Nephron progenitor cell (in vitro differentiated cells): ENCODE results near the gene NCOA6.
"Not testable (repeated sequence)": the region's sequence is repeated elsewhere in the genome, so short reads cannot be mapped to it uniquely, and the experiment has no call there.

Source experiments
- DNase-seq: peaks from one replicate; pipeline ENCODE4 v3.0.0; 2021
- H3K27ac Mint-ChIP-seq: 2 replicates; pipeline ENCODE4 v1.8.0; 2021; ENCODE audit warnings: mild to moderate bottlenecking, moderate library complexity, mixed read lengths
- H3K27me3 Mint-ChIP-seq: 2 replicates; pipeline ENCODE4 v1.8.0; 2021; ENCODE audit warnings: mild to moderate bottlenecking, low read depth, mixed read lengths; ENCODE audit not compliant: poor library complexity
- H3K36me3 Mint-ChIP-seq: 2 replicates; pipeline ENCODE4 v1.8.0; 2021; ENCODE audit warnings: low read depth, mixed read lengths
- H3K4me1 Mint-ChIP-seq: 2 replicates; pipeline ENCODE4 v1.8.0; 2021; ENCODE audit warnings: mixed read lengths
- H3K4me3 Mint-ChIP-seq: 2 replicates; pipeline ENCODE4 v1.8.0; 2021; ENCODE audit warnings: mild to moderate bottlenecking, moderate library complexity, mixed read lengths
- H3K9me3 Mint-ChIP-seq: 2 replicates; pipeline ENCODE4 v1.8.0; 2021; ENCODE audit warnings: mild to moderate bottlenecking, moderate library complexity, mixed read lengths
- TF ChIP-seq, protein P1 (sequence below): fragments of 200-600 bp; sonication (generic); IDR thresholded peaks from 2 replicates; pipeline ENCODE4 v1.5.0; 2021; ENCODE audit warnings: antibody characterized with exemption

NCOA6 gene

DNA sequence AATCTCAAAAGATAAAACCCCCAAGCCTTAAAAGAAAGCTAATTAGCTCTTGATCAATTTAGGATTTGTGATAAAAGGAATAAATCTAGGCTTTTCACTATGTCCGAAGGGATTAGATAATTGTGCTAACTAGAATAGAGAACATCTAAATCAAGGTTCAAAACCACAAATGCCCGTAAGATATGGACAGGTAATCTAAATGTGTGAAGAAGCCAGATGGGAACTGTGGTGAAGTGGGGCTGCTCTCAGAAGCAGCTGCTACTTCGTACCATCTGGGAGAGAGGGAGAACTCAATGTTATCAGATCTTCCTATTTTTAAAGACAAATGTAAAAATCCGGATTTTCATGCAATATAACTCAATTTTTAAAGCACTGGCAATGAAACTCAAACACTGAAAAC lies 44.2 kb downstream of the NCOA6 start:
- Mint-ChIP-seq H3K4me1 (no peaks in the 10 kb centered on the region), H3K27ac (no peak overlapping the region), H3K9me3 (no peaks in the 10 kb centered on the region), H3K27me3 (no peaks in the 10 kb centered on the region), H3K4me3 (no peak overlapping the region), H3K36me3 (peaks cover 25% of the 10 kb centered on the region)
- DNase-seq: no peak
- TF ChIP-seq, protein P1, sequence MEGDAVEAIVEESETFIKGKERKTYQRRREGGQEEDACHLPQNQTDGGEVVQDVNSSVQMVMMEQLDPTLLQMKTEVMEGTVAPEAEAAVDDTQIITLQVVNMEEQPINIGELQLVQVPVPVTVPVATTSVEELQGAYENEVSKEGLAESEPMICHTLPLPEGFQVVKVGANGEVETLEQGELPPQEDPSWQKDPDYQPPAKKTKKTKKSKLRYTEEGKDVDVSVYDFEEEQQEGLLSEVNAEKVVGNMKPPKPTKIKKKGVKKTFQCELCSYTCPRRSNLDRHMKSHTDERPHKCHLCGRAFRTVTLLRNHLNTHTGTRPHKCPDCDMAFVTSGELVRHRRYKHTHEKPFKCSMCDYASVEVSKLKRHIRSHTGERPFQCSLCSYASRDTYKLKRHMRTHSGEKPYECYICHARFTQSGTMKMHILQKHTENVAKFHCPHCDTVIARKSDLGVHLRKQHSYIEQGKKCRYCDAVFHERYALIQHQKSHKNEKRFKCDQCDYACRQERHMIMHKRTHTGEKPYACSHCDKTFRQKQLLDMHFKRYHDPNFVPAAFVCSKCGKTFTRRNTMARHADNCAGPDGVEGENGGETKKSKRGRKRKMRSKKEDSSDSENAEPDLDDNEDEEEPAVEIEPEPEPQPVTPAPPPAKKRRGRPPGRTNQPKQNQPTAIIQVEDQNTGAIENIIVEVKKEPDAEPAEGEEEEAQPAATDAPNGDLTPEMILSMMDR: no peak

DNA sequence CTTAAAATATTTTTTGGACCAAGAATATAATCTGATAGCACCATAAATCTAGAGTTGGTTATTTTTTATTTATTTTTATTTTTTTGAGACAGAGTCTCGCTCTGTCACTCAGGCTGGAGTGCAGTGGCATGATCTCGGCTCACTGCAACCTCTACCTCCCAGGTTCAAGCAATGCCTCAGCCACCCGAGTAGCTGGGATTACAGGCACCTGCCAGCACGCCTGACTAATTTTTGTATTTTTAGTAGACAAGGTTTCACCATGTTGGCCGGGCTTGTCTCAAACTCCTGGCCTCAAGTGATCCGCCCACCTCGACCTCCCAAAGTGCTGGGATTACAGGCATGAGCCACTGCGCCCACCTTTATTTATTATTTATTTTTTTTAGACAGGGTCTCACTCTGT lies 45.2 kb downstream of the NCOA6 start:
- not testable (repeated sequence) for H3K27ac Mint-ChIP-seq, H3K4me1 Mint-ChIP-seq

DNA sequence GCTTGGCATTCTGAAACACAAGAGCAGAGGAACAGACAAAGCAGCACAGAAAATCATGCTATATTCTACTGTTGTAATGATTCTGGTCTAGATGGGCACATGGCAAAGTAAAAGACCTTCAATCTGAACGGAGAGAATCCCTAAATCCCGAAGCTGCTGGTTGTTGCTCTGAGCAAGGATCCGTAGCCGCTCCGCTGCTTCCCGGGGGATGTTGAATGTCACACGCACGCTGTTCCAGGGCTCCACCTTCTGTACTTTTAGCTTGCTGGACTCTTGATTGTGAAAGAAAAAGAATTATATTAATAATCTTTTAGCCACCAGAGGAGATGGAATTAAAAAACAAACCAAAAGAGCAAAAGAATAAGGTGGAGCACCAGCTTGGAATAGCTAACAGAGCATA lies 49.3 kb downstream of the NCOA6 start:
- H3K27me3 Mint-ChIP-seq: no peaks in the 10 kb centered on the region
- DNase-seq: no peak
- no peaks in the 10 kb centered on the region for H3K9me3 Mint-ChIP-seq
- peaks cover 54% of the 10 kb centered on the region for H3K36me3 Mint-ChIP-seq
- peaks cover 12% of the 10 kb centered on the region for H3K4me1 Mint-ChIP-seq
- peak overlapping the region; percentile 39 for H3K27ac Mint-ChIP-seq
- H3K4me3 Mint-ChIP-seq: no peak overlapping the region
- TF ChIP-seq, protein P1: no peak

More for the DNA sequence above, 45.2 kb downstream of the NCOA6 start:
- H3K27me3 Mint-ChIP-seq, H3K4me3 Mint-ChIP-seq, H3K9me3 Mint-ChIP-seq, DNase-seq: not testable (repeated sequence)
- H3K36me3 Mint-ChIP-seq: peaks cover 32% of the 10 kb centered on the region

DNA sequence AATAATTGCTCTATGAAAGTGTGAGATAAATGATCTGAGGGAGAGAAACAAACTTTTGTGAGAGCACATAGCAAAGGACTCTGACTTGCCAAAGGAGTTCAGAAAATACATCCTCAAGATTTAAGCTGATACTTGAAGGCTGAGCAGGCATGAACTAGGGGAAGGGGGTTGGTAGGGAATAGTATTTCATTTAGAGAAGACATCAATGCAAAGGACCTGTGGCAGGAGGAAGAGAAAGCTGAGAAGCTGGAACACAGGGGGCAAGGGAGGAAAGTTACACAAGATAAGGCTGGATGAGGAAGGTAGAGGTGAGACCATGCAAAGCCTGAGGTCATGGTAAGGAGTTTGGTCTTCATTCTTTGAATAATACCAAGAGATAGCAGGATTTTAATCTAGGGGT lies 50.6 kb downstream of the NCOA6 start:
- peak overlapping the region; percentile 58 for H3K27ac Mint-ChIP-seq
- no peak for DNase-seq
- TF ChIP-seq, protein P1: no peak
- no peaks in the 10 kb centered on the region for H3K27me3 Mint-ChIP-seq
- peaks cover 48% of the 10 kb centered on the region for H3K36me3 Mint-ChIP-seq
- no peaks in the 10 kb centered on the region for H3K9me3 Mint-ChIP-seq
- no peak overlapping the region for H3K4me3 Mint-ChIP-seq
- H3K4me1 Mint-ChIP-seq: peaks cover 16% of the 10 kb centered on the region

DNA sequence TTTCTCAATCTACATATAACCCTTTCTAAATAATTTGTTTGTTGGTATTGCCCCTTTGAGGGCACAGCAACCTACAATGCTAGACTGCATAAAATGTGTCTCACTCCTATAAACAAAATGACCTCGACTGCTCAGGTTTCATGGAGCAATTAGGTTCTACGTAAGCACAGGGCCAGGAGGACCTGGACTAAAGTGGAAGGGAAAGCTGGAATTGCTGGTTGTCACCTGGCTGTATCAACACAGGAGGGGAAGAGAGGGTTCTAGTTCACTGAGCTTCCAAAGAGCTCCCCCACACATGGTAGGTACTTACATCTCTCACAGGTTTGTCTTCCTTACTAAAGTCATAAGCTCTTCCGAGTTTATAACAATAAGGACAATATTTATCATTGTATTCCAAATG lies 51.0 kb downstream of the NCOA6 start:
- Mint-ChIP-seq H3K4me3 (no peak overlapping the region), H3K27ac (peak overlapping the region; percentile 72), H3K27me3 (no peaks in the 10 kb centered on the region), H3K36me3 (peaks cover 48% of the 10 kb centered on the region), H3K9me3 (no peaks in the 10 kb centered on the region), H3K4me1 (peaks cover 18% of the 10 kb centered on the region)
- DNase-seq: no peak
- TF ChIP-seq, protein P1: no peak

DNA sequence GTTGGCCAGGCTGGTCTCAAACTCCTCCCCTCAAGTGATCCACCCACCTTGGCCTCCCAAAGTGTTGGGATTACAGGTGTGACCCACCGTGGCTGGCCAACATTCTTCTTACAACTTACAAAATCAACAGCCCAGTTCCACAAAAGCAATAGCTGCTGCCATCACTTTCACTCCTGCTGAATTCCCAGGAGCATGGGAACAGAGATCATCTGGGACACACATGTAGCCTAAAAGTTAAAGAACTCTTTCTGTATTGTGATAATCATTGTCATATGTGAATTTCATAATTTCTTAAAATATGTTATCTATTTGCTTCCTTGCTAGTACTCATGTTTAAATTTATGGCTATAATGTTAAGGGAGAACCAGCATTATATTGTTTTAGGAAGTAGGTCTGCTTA lies 51.7 kb downstream of the NCOA6 start:
- Mint-ChIP-seq H3K27ac (peak overlapping the region; percentile 83), H3K9me3 (no peaks in the 10 kb centered on the region), H3K4me3 (no peak overlapping the region), H3K4me1 (peaks cover 18% of the 10 kb centered on the region), H3K36me3 (peaks cover 50% of the 10 kb centered on the region), H3K27me3 (no peaks in the 10 kb centered on the region)
- DNase-seq: no peak
- TF ChIP-seq, protein P1: no peak
